ENCODE measurements around the gene SPATA33.

DNA sequence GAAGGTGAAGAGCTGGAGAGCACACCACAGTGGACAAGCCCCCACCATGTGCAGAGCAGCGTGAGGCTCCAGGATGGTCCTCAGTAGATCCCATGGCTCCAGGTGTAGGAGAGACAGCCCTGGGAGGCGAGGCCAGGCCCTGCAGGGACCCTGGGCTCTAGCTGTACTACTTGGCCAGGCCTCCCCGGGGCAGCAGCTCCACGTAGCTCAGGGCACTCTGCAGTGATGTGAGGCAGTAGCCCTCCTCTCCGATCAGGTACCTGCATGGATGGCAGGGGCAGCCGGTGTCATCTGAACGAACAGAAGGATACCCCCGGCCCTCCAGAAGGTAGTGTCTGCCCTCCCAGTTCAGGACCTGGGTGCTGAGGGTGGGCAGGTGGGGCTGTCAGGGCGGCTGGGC lies 50.1 kb downstream of the SPATA33 start:
- TF ChIP-seq POLR2A (IDR thresholded peaks at IDR 0.05; ENCODE audit: extremely low read depth, insufficient read length), result no peak
- TF ChIP-seq, protein P1, sequence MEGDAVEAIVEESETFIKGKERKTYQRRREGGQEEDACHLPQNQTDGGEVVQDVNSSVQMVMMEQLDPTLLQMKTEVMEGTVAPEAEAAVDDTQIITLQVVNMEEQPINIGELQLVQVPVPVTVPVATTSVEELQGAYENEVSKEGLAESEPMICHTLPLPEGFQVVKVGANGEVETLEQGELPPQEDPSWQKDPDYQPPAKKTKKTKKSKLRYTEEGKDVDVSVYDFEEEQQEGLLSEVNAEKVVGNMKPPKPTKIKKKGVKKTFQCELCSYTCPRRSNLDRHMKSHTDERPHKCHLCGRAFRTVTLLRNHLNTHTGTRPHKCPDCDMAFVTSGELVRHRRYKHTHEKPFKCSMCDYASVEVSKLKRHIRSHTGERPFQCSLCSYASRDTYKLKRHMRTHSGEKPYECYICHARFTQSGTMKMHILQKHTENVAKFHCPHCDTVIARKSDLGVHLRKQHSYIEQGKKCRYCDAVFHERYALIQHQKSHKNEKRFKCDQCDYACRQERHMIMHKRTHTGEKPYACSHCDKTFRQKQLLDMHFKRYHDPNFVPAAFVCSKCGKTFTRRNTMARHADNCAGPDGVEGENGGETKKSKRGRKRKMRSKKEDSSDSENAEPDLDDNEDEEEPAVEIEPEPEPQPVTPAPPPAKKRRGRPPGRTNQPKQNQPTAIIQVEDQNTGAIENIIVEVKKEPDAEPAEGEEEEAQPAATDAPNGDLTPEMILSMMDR (IDR thresholded peaks at IDR 0.05; ENCODE audit: low read depth, low read length), result no peak
- TF ChIP-seq, protein P2, sequence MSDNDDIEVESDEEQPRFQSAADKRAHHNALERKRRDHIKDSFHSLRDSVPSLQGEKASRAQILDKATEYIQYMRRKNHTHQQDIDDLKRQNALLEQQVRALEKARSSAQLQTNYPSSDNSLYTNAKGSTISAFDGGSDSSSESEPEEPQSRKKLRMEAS (IDR thresholded peaks at IDR 0.05; ENCODE audit: low read depth, low read length), result no peak

All from NB4 (cell line).